Activated CD4-positive, alpha-beta T cell treated with anti-CD3 and anti-CD28 coated beads for 4 hours (primary cell): ENCODE measurements around the gene PRIMA1.

ENCODE experiments used
- DNase-seq, 2 donors: peaks; one replicate each; pipeline ENCODE4 v3.0.0-alpha.2; 2020

Gene PRIMA1

GRCh38 chr14:93708800-93709199 is 79.5 kb downstream of the PRIMA1 start:
- DNase-seq = no peak

GRCh38 chr14:93708311-93708734 is 80.0 kb downstream of the PRIMA1 start:
- no peak for DNase-seq

DNA sequence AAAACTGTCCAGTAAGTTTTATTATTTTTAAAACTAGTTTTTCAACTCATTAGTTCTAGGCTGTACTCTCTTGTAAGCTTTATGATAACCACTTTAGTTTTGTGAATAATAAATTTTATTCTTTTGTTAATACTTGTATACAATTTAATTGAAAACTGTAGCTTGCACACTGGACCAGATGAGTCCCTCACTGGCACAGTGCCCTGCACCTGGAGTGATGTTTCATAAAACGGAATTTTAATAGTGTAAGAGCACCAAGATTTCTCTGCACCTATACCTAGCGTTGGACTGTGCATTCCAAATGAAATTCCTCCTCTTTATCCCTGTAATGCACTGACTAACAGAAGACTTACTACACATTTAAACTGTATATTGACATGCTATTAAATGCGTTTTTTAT is 80.8 kb downstream of the PRIMA1 start:
- DNase-seq = no peak

DNA sequence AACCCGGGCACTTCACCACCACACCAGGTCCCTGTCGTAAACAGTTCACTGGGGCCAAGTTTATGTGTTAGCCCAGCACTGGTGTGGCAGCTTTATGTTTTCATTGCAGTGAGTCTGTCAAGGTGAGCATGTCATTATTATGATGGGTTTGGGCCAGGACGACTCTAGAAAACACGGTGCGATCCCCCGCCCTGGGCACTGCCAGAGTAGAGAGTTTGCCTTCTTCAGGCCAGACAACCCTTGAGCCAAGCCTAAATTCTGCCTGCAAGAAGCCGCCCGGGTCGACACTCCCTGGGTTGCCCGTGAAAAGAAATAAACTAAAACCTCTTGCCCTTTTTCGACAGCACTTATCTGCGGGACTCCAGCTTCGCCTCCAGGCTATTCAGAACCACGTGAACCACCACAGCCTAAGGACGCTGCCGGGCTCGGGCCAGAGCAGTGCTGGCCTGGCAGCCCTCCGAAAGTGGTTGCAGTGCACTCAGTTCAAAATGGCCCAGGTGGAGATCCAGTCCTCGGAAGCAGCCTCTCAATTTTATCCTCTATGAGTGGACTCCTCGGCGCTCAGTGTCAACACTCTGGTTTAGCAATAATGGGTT is 81.8 kb downstream of the PRIMA1 start:
- no peak for DNase-seq

GRCh38 chr14:93705513-93706156 is 82.7 kb downstream of the PRIMA1 start:
- no peak for DNase-seq

DNA sequence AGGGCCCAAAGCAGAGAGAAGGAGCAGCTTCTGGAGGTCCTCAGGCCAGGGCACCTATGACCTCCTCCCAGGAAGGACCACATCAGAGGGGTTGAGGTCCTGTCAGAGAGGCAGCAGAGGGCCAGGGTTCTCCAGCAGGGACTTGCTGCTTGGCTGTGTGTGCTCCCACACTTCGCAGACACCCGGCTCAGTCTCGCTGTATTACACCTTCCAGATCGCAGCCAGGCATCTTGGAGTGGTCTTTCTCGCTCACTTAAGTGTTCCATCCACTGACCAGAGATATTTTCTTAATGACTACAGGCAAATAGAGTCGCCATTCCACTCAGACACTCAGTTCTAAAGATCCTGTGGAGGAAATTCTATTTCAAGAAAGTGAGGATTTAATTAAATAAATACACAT is 84.3 kb downstream of the PRIMA1 start:
- no peak for DNase-seq

DNA sequence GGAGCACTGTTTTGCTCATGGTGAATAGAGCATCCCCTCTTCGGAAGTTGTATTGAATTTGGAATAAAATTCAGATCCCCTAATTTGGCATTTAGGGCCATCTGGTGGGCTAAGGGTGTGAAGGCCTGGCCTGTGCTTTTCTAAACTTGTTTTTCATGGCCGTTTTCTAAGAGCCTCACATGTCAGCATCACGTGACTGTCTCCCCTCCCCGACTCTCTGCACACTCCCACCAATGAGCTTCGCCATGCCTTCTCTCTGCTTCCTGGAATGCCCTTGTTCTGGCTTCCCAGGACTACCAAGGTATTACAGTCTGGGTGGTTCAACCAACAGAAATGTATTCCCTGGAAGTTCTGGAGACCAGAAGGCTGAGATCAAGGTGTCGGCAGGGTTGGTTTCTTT is 85.3 kb downstream of the PRIMA1 start:
- DNase-seq = no peak

DNA sequence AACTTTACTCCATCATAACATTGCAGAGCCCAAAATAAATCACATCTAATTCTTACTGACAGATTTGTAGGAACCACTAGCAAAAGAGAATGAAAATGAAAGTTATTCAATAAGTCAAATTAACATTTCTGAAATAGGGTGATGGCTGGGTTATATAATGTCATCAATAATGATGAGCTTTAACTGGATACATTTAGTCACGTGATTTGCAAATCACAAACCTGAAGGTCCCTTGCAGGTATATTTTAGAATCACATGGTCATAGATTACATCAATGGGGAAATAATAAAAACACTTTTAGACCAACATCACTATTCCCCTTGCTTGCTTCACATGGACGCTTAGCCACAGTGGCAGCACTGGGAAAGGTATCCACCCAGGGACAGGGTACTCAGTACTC is 86.7 kb downstream of the PRIMA1 start:
- DNase-seq = no peak

DNA sequence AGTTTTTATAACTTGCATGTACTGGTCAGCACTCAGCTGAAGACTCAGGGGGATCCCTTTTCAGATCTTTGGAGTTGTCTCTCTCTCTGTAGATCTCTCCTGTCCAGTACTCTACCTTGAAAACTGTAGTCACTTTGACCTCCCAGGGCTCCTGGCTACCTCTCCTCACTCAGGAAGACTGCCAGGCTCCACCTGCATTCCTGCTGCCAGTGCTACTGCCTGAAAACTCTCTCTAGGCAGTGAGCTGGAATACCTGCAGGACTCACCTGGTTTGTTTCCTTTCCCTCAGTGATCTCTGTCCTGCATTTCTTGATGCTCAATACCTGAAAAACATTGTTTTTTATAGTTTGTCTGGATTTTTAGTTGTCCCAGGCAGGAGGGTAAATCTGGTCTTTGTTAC is 87.4 kb downstream of the PRIMA1 start:
- DNase-seq = no peak

GRCh38 chr14:93693914-93694313 is 94.4 kb downstream of the PRIMA1 start:
- no peak for DNase-seq

DNA sequence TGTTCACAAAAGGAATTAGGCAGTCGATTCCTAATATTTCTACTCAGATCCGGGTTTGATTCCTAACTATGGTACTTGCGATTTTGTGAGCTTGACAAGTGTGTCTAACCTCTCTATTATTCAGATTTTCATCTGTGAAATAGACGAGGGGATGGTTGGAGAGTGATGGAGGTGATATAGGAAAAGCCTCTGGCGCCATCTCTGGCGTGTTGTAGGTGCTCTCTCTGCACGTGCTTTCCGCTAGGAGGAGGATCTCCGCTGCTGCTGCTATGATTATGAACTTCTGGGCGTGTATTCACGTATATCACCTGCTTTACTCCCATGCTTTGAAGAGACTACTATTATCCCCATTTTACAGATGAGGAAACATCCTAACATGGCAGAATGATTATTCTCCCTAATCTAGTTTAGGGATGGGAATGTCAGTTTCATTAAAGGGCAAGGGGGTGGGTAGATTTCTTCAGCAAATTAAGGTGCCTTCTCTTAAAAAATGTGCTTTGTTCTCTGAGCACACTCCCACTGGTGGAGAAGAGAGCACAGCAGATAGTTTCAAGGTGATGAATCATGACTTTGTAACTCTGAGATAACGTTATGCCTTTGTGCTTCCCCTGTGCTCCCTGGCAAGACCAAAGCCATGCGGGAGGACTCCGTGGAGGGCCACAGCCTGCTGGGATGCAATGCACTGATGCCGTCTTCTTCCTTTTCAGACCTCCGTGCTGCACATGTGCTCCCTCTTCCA is 97.1 kb downstream of the PRIMA1 start:
- no peak for DNase-seq

DNA sequence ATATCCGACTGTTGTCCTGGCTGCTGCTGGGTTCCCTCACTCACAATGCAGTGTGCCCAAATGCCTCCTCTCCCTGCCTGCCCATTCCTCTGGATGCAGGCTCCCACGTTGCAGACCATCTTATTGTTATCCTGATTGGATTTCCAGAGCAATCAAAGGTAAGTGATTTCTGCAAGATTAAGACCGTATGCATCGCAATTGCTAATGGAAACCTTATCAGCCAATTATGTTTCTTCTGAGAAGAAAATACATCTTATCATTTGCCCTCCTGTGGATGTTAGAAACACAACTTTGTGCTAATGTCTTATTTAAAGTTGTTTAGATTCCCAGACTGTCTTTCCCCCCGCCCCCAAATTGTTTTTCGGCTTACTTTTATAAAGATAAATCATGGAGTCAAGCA is 98.1 kb downstream of the PRIMA1 start:
- DNase-seq = no peak

DNA sequence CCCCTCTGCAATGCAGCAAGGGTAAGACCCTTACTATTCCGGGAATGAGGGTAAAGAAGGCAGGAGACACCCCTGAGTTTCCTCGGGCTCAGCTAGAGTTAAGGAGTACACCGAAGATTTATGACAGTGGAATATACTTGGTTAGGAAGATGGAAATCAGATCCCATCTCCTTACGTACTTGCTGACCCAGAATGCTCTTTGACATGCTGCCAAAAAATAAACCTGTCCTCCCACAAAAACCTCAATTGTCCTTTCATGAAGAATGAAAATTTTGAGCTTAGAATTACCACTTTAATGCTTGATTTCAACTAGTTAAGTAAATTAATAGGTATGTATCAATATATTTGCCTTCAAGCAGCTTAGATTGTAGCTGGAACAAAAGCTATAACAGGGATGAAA is 99.5 kb downstream of the PRIMA1 start:
- no peak for DNase-seq

- no peak for DNase-seq
Measured at GRCh38 chr14:93688239-93688666, 100.0 kb downstream of the PRIMA1 start.

DNA sequence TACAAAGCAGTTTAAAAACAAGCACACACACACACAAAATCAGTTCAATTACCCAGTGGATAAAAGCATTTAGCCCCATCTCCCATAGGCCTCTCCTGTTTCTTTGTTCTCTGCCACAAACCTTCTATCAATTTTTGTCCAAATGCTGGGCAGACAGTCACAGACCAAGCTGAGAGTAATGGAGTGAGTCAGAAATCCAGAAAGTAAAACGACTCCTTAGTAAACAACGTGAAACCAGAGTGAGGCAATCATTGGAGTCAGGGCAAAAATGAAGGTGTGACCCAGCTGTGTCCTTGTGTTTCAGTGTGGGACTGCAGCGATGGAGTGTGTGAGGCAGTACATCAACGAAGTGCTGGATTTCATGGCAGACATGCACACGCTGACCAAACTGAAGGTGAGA is 102.0 kb downstream of the PRIMA1 start:
- DNase-seq = no peak

DNA sequence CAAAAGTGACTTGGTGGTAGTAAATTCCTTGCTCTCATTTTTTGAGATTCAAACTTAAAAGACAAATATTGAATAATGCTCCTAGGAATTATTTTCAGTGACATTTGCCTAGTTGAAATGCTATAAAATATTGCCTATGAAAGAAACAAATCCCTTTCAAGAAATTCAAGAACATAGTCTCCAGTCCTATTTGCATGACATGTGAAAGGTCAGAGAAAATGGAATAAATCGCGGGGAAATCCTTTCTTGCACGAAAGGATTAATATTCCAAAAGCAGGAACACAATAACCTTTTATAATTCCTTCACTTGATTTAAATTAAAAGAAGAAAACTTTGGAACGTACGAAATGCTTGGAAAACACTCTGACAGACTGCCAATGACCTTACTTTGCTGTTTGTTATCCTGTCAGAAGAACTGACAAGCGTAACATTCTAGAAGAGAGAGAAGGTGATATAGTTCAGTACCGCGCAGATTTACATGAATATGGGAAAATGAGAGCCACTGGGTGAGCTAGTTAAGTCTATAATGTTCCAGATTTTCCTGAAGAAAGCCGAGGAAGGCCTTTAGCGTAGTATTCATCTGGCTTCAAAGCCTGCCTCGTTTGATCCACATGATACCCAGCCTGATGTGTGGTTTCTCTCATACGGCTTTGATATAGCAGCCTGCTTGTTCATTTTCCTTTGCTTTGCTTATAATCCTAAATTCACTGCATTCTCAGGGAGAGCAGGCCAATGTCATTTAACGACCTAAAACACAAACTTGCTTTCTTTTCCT is 103.0 kb downstream of the PRIMA1 start:
- no peak for DNase-seq

DNA sequence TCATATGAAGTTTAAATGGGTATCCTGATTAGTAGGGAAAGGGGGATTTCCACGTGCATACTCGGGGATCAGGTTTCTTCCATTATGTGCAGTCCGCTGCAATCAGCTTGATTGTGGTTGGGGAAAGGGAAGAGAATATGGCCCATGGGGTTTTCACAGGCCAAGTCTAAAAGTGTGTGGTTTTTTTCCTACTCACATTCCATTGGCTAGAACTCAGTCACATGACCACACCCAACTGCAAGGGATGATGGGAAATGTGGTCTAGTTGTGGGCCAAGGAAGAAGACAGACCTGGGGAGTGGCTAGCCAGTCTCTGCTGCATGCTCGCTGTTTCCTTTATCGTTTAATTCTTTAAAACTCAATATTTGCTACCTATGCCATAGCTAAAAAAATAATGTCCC is 105.1 kb downstream of the PRIMA1 start:
- no peak for DNase-seq

GRCh38 chr14:93682459-93682858 is 105.8 kb downstream of the PRIMA1 start:
- DNase-seq = no peak

- no peak for DNase-seq
Measured at GRCh38 chr14:93676416-93676958, 111.8 kb downstream of the PRIMA1 start.

DNA sequence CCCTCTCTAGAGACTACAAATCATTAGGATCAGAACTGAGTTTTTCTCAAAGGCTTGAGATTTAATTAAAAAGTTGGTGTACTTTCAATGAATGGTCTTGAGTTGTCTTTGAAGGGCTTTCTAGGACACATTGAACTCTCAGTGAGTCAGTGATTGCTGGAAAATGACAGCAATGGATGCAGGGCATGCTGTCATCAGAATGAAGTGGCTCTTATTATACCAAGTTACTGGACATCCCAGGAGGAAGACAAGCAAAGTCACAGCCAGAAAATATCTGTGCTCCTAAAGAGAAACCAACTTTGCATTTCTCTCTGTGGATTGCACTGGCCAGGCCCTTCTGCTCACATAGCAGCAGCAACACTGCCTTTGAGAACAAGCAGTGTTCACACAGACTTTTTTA is 112.6 kb downstream of the PRIMA1 start:
- no peak for DNase-seq

- no peak for DNase-seq
Measured at GRCh38 chr14:93674343-93674742, 113.9 kb downstream of the PRIMA1 start.

- DNase-seq = no peak
Measured at GRCh38 chr14:93669632-93670031, 118.7 kb downstream of the PRIMA1 start.
